Measurements from ENCODE around the gene COQ8A.

GRCh38 chr1:226981386-226981817 is 41.3 kb downstream of the COQ8A start:
- TF ChIP-seq POLR2A (IDR thresholded peaks at IDR 0.05; ENCODE audit: low read depth, low read length) (no peak), POLR2AphosphoS5 (IDR thresholded peaks at IDR 0.05; ENCODE audit: low read depth, low read length) (no peak), TAF1 (IDR thresholded peaks at IDR 0.05; ENCODE audit: borderline replicate concordance, low read depth, low read length) (no peak)
